ENCODE data around the gene TMEM253. TPM values are rescaled to one million over a fixed set of nuclear protein-coding genes. Genes with fewer than 3 reads are reported as not detected.

Gene TMEM253
- total RNA-seq, 1 donor from 2014 or later = not detected

DNA sequence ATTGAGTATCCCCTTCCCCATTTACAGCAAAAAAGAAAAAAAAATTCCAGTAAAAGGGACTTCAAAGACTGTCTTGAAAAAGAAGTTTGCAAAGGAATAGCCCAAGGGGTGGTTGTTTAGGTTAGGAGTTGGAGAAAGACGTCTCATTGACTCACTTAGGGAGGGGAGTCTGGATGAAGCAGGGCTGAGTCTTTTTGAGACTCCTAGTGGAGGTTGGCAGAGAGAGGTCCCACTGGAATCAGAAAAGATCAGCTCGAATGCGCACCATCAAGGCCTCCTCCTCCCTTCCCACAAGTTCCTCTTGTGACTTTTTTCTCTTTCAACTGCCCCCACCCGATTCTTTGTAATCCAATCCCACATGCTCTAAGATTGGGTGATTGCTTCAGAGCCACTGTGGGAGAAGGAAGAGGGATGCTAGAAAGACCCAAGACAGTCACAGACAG, 28.8 kb upstream of the TMEM253 start:
- TF ChIP-seq, protein P1, sequence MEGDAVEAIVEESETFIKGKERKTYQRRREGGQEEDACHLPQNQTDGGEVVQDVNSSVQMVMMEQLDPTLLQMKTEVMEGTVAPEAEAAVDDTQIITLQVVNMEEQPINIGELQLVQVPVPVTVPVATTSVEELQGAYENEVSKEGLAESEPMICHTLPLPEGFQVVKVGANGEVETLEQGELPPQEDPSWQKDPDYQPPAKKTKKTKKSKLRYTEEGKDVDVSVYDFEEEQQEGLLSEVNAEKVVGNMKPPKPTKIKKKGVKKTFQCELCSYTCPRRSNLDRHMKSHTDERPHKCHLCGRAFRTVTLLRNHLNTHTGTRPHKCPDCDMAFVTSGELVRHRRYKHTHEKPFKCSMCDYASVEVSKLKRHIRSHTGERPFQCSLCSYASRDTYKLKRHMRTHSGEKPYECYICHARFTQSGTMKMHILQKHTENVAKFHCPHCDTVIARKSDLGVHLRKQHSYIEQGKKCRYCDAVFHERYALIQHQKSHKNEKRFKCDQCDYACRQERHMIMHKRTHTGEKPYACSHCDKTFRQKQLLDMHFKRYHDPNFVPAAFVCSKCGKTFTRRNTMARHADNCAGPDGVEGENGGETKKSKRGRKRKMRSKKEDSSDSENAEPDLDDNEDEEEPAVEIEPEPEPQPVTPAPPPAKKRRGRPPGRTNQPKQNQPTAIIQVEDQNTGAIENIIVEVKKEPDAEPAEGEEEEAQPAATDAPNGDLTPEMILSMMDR (conservative IDR thresholded peaks at IDR 0.05; ENCODE audit: low read depth, low read length) = no peak
- H3K4me3 ChIP-seq (ENCODE audit: low read depth, low read length) = peak overlapping the region; percentile 76
- no peak for DNase-seq (ENCODE audit: low read depth)

DNA sequence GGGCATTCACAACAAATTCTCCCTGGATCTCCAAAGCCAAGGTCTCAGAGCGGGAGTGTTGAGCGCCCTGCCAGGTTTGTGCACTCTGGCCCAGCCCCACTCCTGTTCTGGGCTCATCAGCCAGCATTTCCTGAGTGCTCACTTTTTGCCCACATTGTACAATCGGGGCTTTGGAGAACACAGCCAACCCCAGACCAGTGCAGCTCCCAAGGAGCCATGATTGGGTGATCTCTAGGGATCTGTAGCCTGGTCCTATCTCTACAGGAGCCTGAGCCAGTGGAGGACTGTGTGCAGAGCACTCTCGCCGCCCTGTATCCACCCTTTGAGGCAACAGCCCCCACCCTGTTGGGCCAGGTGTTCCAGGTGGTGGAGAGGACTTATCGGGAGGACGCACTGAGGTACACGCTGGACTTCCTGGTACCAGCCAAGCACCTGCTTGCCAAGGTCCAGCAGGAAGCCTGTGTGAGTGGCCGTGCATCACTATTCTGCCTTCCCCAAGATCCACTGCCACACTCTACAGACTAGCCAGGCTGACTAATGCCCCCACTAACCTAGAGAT, 28.0 kb upstream of the TMEM253 start:
- H3K4me3 ChIP-seq (ENCODE audit: low read depth, low read length) = no peak overlapping the region
- DNase-seq (ENCODE audit: low read depth) = no peak
- TF ChIP-seq, protein P1 (conservative IDR thresholded peaks at IDR 0.05; ENCODE audit: low read depth, low read length) = no peak

- no peak overlapping the region for H3K4me3 ChIP-seq (ENCODE audit: low read depth, low read length)
- TF ChIP-seq, protein P1 (conservative IDR thresholded peaks at IDR 0.05; ENCODE audit: low read depth, low read length) = no peak
- no peak for DNase-seq (ENCODE audit: low read depth)
Observed at GRCh38 chr14:21073921-21074320, 26.9 kb upstream of the TMEM253 start.

DNA sequence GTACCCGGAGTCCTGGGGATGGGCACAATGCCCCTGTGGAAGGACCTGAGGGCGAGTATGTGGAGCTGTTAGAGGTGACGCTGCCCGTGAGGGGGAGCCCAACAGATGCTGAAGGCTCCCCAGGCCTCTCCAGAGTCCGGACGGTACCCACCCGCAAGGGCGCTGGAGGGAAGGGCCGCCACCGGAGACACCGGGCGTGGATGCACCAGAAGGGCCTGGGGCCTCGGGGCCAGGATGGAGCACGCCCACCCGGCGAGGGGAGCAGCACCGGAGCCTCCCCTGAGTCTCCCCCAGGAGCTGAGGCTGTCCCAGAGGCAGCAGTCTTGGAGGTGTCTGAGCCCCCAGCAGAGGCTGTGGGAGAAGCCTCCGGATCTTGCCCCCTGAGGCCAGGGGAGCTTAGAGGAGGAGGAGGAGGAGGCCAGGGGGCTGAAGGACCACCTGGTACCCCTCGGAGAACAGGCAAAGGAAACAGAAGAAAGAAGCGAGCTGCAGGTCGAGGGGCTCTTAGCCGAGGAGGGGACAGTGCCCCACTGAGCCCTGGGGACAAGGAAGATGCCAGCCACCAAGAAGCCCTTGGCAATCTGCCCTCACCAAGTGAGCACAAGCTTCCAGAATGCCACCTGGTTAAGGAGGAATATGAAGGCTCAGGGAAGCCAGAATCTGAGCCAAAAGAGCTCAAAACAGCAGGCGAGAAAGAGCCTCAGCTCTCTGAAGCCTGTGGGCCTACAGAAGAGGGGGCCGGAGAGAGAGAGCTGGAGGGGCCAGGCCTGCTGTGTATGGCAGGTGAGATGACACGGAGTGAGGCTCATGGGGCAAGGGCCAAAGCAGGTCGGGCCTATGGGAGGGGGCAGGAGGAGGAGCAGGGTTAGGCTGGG, 26.2 kb upstream of the TMEM253 start:
- no peak overlapping the region for H3K4me3 ChIP-seq (ENCODE audit: low read depth, low read length)
- DNase-seq (ENCODE audit: low read depth) = no peak
- TF ChIP-seq, protein P1 (conservative IDR thresholded peaks at IDR 0.05; ENCODE audit: low read depth, low read length) = no peak

DNA sequence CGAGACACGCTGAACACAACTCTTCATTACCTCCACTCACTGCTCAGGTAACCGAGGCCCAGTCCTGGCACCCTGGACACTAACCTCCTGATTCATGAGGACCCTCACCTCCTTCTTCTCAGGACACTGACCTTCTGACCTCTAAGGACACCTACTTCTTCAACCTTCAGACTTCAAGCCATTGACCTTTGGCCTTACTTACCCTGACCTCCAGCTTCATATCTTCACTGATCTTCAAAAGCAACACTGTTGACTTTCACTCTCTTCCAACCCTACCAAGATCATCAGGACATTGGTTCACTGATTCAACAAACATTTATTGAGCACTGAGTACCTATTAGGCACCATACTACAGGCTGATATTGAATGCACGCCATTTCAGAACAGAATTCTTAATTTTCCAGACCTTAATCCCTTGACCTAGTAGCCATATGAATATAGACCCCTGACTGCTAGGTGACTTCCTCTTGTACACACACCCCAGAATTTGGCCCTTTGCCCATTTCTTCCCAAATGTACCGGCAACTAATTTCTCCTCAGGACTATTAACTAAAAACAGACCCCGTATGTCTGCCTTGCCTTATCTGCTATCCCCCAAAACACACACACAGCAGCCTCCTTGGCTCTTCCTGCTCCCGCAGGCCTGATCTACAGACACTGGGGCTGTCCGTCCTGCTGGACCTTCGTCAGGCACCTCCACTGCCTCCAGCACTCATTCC, 25.0 kb upstream of the TMEM253 start:
- TF ChIP-seq, protein P1 (conservative IDR thresholded peaks at IDR 0.05; ENCODE audit: low read depth, low read length) = no peak
- H3K4me3 ChIP-seq (ENCODE audit: low read depth, low read length) = no peak overlapping the region
- DNase-seq (ENCODE audit: low read depth) = no peak

DNA sequence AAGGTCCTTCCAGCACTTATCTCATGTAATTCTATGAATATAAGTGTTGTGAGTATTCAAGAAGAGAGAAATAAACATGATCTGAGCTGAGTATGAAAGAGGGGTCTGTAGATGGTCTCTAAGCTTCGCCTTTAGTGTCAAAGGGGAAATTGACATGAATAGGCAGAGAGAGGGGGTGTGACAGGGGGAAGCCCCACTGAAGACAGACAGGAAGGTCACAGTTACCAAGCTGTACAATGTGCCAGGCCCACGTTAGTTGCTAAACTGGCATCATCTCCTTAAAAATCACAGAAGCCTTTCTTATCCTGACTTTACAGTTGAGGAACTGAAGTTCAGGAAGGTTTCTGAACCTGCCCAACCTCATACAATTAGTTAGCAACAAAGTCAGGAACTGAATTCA, 23.2 kb upstream of the TMEM253 start:
- no peak overlapping the region for H3K4me3 ChIP-seq (ENCODE audit: low read depth, low read length)
- DNase-seq (ENCODE audit: low read depth) = no peak
- TF ChIP-seq, protein P1 (conservative IDR thresholded peaks at IDR 0.05; ENCODE audit: low read depth, low read length) = no peak

Data from epithelial cell of proximal tubule (primary cell).